Epithelial cell of proximal tubule (primary cell): ENCODE data around the gene PGA4. TPM values are rescaled to one million over a fixed set of nuclear protein-coding genes. Genes with fewer than 3 reads are reported as not detected.

Source experiments
- DNase-seq: peaks from one replicate; pipeline ENCODE4 v3.0.0-alpha.2; 2011; ENCODE audit warnings: low read depth
- H3K4me3 ChIP-seq: 2 replicates; pipeline ENCODE4 v1.5.1; 2011; ENCODE audit warnings: low read depth, mild to moderate bottlenecking, low read length
- total RNA-seq: library from RNA; depleted of rRNA; stranded (reverse); fragments of >200 nt; gene quantifications from 2 replicates; pipeline ENCODE4 v1.2.3, GENCODE V29; 2015
- TF ChIP-seq, protein P1 (sequence below): conservative IDR thresholded peaks from 2 replicates; pipeline ENCODE4 v1.5.1; 2012; ENCODE audit warnings: low read depth, mild to moderate bottlenecking, low read length

PGA4 gene
- total RNA-seq, 1 donor from 2014 or later, result not detected

DNA sequence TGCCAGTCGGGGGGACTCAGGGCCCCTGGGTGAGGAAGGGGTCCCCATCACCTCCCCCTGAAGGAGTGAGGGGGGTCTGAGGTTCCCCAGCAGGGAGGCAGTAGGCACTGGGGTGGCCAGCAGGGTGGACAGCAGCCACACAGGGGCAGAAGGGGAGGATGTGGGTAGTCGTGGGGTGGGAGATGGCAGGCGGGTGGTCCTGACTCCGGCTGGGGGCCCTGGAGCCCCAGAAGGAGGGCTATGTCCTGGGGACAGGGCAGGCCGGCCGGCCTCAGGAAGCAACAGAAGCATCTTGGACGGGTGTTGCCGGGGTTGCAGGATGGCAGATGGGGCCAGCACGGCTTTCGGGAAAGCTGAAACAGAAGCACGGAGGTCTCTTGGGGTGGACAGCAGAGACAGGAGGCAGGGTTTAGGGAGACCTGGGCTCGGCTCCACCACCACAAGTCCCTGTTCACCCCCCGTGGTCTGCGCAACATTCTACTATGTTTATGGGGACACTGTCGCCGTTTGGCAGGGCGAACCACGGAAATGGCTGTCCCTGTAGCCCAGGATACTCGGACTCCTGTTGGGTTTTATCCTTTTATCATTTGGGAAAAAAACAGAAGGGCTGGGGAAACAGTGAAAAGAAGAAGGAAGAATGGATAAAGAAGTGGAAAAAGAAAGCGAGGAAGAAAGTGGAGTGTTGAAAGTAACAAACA lies 58.9 kb downstream of the PGA4 start:
- H3K4me3 ChIP-seq, result no peak overlapping the region

More for the DNA sequence above, 58.9 kb downstream of the PGA4 start:
- TF ChIP-seq, protein P1, sequence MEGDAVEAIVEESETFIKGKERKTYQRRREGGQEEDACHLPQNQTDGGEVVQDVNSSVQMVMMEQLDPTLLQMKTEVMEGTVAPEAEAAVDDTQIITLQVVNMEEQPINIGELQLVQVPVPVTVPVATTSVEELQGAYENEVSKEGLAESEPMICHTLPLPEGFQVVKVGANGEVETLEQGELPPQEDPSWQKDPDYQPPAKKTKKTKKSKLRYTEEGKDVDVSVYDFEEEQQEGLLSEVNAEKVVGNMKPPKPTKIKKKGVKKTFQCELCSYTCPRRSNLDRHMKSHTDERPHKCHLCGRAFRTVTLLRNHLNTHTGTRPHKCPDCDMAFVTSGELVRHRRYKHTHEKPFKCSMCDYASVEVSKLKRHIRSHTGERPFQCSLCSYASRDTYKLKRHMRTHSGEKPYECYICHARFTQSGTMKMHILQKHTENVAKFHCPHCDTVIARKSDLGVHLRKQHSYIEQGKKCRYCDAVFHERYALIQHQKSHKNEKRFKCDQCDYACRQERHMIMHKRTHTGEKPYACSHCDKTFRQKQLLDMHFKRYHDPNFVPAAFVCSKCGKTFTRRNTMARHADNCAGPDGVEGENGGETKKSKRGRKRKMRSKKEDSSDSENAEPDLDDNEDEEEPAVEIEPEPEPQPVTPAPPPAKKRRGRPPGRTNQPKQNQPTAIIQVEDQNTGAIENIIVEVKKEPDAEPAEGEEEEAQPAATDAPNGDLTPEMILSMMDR, result no peak
- no peak for DNase-seq

Other genes with a start within 250 kb of the PGA4 start
- gene CD5, start 119.9 kb upstream of the PGA4 start, total RNA-seq, result not detected in 2 replicates
- 15.7 and 21.5 TPM in 2 replicates for gene VPS37C, start 60.9 kb upstream of the PGA4 start, total RNA-seq
- not detected in 2 replicates for gene PGA3, start 18.8 kb upstream of the PGA4 start, total RNA-seq
- not detected in 2 replicates for gene PGA5, start 18.8 kb downstream of the PGA4 start, total RNA-seq
- 0.65 and 3.5 TPM in 2 replicates for gene VWCE, start 73.0 kb downstream of the PGA4 start, total RNA-seq
- gene DDB1, start 110.8 kb downstream of the PGA4 start, total RNA-seq, result 175 and 218 TPM in 2 replicates
- gene TKFC, start 110.9 kb downstream of the PGA4 start, total RNA-seq, result 22.3 and 22.9 TPM in 2 replicates
- gene CYB561A3, start 139.5 kb downstream of the PGA4 start, total RNA-seq, result 22.1 and 42.0 TPM in 2 replicates
- gene TMEM138, start 140.0 kb downstream of the PGA4 start, total RNA-seq, result 21.7 and 21.9 TPM in 2 replicates
- gene TMEM216, start 170.2 kb downstream of the PGA4 start, total RNA-seq, result 8.3 and 10.6 TPM in 2 replicates
- 43.3 and 57.6 TPM in 2 replicates for gene CPSF7, start 207.6 kb downstream of the PGA4 start, total RNA-seq
- 34.4 and 63.2 TPM in 2 replicates for gene SDHAF2, start 207.8 kb downstream of the PGA4 start, total RNA-seq